ENCODE measurements around the gene BCR. TPM values are rescaled to one million over a fixed set of nuclear protein-coding genes. Genes with fewer than 3 reads are reported as not detected.

The BCR gene
- total and polyA plus RNA-seq, 2 of the 13 experiments (the other 11 are each of a cell fraction or from before 2014, with no cell fraction given), result 19.9 to 33.6 TPM

DNA sequence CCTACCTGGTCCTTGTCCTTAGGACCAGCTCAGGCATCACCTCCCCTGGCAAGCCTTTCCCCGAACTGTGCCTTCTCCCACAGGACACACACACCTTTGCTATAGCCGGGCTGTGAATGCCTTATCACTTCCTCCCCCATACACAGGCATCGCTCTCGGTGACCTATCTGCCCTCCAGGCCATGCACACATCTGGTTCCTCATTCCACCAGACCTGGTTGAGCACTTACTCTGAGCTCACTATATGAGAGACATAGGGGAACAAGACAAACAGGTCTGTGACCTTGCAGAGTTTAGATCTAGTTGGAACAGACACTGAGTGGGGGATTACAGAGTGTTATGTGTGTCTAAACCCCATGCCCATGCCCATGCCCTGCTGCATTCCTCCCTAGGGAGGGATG is 3.1 kb upstream of the BCR start:
- no peaks in the 10 kb centered on the region for H3K9me3 ChIP-seq (ENCODE audit: low read length)
- no peak overlapping the region for H3K9ac ChIP-seq (ENCODE audit: insufficient read depth, low read depth, low read length)
- no peaks in the 10 kb centered on the region for H3K36me3 ChIP-seq (replicated peaks in 1 of 2; ENCODE audit: control insufficient read depth in 1 of 2, insufficient read depth in 2 of 2, low read length in 2 of 2)
- CTCF ChIA-PET (ENCODE audit: low intra/inter-chr PET ratio, low total read pairs), result interaction anchor here (5.9 kb wide), 1 partner anchor 105 kb away, joined by 73 read pairs; no protein-coding TSS in a partner anchor
- ATAC-seq, result no peak
- peaks cover 14% of the 10 kb centered on the region for H3K79me2 ChIP-seq (ENCODE audit: insufficient read depth, low read length)
- no peak overlapping the region for H3K4me3 ChIP-seq (replicated peaks in 1 of 3; ENCODE audit: insufficient read depth in 1 of 3, low read depth in 2 of 3, low read length in 3 of 3)
- no peak for TF ChIP-seq TBX3 (IDR thresholded peaks at IDR 0.05; ENCODE audit: borderline replicate concordance)
- no peak for TF ChIP-seq SPEN (CRISPR knock-in tag; IDR thresholded peaks at IDR 0.05; ENCODE audit: low read depth)
- TF ChIP-seq ADNP (CRISPR knock-in tag; IDR thresholded peaks at IDR 0.05), result no peak
- TF ChIP-seq MIXL1 (CRISPR knock-in tag; IDR thresholded peaks at IDR 0.05), result no peak
- no peak for TF ChIP-seq HMG20A (CRISPR knock-in tag; IDR thresholded peaks at IDR 0.05; ENCODE audit: borderline replicate concordance)
- TF ChIP-seq ATAD3A (CRISPR knock-in tag; IDR thresholded peaks at IDR 0.05), result no peak
- TF ChIP-seq ZNF350 (CRISPR knock-in tag; IDR thresholded peaks at IDR 0.05; ENCODE audit: borderline replicate concordance, low read depth), result no peak
- TF ChIP-seq THAP11 (CRISPR knock-in tag; IDR thresholded peaks at IDR 0.05), result no peak
- TF ChIP-seq SMC3 (IDR thresholded peaks at IDR 0.05; ENCODE audit: low read length), result no peak
- TF ChIP-seq, protein P1, sequence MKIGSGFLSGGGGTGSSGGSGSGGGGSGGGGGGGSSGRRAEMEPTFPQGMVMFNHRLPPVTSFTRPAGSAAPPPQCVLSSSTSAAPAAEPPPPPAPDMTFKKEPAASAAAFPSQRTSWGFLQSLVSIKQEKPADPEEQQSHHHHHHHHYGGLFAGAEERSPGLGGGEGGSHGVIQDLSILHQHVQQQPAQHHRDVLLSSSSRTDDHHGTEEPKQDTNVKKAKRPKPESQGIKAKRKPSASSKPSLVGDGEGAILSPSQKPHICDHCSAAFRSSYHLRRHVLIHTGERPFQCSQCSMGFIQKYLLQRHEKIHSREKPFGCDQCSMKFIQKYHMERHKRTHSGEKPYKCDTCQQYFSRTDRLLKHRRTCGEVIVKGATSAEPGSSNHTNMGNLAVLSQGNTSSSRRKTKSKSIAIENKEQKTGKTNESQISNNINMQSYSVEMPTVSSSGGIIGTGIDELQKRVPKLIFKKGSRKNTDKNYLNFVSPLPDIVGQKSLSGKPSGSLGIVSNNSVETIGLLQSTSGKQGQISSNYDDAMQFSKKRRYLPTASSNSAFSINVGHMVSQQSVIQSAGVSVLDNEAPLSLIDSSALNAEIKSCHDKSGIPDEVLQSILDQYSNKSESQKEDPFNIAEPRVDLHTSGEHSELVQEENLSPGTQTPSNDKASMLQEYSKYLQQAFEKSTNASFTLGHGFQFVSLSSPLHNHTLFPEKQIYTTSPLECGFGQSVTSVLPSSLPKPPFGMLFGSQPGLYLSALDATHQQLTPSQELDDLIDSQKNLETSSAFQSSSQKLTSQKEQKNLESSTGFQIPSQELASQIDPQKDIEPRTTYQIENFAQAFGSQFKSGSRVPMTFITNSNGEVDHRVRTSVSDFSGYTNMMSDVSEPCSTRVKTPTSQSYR (CRISPR knock-in tag; IDR thresholded peaks at IDR 0.05; ENCODE audit: borderline replicate concordance), result no peak
- TF ChIP-seq GATAD1 (CRISPR knock-in tag; IDR thresholded peaks at IDR 0.05), result no peak
- TF ChIP-seq ZNF619 (CRISPR knock-in tag; IDR thresholded peaks at IDR 0.05), result no peak
- no peak for TF ChIP-seq ZBTB21 (CRISPR knock-in tag; IDR thresholded peaks at IDR 0.05)
- TF ChIP-seq ZNF839 (CRISPR knock-in tag; IDR thresholded peaks at IDR 0.05; ENCODE audit: borderline replicate concordance), result no peak
- TF ChIP-seq MEF2D (CRISPR knock-in tag; IDR thresholded peaks at IDR 0.05), result no peak
- TF ChIP-seq ZKSCAN1 (IDR thresholded peaks at IDR 0.05; ENCODE audit: low read length), result no peak
- no peak for TF ChIP-seq ZNF274 (CRISPR knock-in tag; IDR thresholded peaks at IDR 0.05)
- TF ChIP-seq ZNF30 (CRISPR knock-in tag; IDR thresholded peaks at IDR 0.05), result no peak
- no peak for FAIRE-seq
- intact Hi-C loops (cut with micrococcal nuclease; ENCODE audit: unreplicated experiment) (no loop called here), in situ Hi-C loops (cut with HindIII; ENCODE audit: extremely low pct_ligation_motif_present, low pct_unique_long_range_greater_than_20kb) (loop anchor here (5.0 kb wide), 1 partner anchor 105 kb away; no protein-coding TSS in a partner anchor)
- H3K4me1 ChIP-seq (ENCODE audit: insufficient read depth, low read length), result peaks cover 53% of the 10 kb centered on the region
- 77% methylated on average over 4 of the region's 4 CpGs for WGBS (ENCODE audit: low lambda C conversion rate)
- POLR2A ChIA-PET, result interaction anchor here (1.1 kb wide), 1 partner anchor 105 kb away, joined by 3 read pairs; no protein-coding TSS in a partner anchor
- no peak overlapping the region for H3K4me2 ChIP-seq (ENCODE audit: low read depth, low read length)
- H3K27ac ChIP-seq (ENCODE audit: extremely low read length, insufficient read depth, low read length), result no peak overlapping the region
- H3K27me3 ChIP-seq (ENCODE audit: control insufficient read depth in 1 of 2, insufficient read depth in 2 of 2, low read length in 2 of 2), result no peaks in the 10 kb centered on the region; a peak in 1 of 5 replicates
- H4K20me1 ChIP-seq (ENCODE audit: insufficient read depth, low read length), result peaks cover 10% of the 10 kb centered on the region
- no TSS peak for BruUV-seq (replicated peaks)
- no peak for DNase-seq (ENCODE audit: low spot score)
- H2AFZ ChIP-seq (ENCODE audit: low read length), result no peak overlapping the region
